ENCODE results near the gene AHCYL2.

DNA sequence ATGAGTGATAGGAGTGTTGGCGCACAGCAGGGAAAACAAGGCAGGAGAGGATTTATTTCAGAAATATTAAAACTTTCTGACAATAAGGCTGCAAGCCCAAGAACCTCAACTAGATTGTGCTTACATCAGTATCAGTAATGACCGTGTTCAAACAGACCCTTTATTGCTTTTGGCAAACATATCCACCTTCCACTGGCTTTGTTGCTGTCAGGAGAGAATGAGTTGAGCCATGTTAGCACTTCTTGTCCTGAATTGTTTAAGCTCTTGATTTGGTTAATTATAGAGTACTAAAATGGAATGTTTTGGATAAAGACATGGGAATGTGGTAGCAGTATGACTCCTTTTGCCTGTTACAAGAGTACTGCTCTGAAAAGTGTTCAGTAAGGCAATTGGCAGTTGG, 3.8 kb downstream of the AHCYL2 start:
- TF ChIP-seq, protein P1, sequence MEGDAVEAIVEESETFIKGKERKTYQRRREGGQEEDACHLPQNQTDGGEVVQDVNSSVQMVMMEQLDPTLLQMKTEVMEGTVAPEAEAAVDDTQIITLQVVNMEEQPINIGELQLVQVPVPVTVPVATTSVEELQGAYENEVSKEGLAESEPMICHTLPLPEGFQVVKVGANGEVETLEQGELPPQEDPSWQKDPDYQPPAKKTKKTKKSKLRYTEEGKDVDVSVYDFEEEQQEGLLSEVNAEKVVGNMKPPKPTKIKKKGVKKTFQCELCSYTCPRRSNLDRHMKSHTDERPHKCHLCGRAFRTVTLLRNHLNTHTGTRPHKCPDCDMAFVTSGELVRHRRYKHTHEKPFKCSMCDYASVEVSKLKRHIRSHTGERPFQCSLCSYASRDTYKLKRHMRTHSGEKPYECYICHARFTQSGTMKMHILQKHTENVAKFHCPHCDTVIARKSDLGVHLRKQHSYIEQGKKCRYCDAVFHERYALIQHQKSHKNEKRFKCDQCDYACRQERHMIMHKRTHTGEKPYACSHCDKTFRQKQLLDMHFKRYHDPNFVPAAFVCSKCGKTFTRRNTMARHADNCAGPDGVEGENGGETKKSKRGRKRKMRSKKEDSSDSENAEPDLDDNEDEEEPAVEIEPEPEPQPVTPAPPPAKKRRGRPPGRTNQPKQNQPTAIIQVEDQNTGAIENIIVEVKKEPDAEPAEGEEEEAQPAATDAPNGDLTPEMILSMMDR (IDR thresholded peaks at IDR 0.05), result no peak
- no peak for TF ChIP-seq POLR2A (IDR thresholded peaks at IDR 0.05)
- TF ChIP-seq POLR2AphosphoS5 (IDR thresholded peaks at IDR 0.05), result no peak
